K562 (cell line): Measurements from ENCODE around the gene TMOD2. TPM values are rescaled to one million over a fixed set of nuclear protein-coding genes. Genes with fewer than 3 reads are reported as not detected.

Source experiments
- ATAC-seq: fragments of 200-7000 bp; cut with Tn5 transposase; 3 replicates; pipeline ENCODE4 v1.9.1; 2020; ENCODE audit warnings: moderate library complexity
- BruUV-seq: library from RNA; stranded (reverse); fragments of 400-500 nt; replicated peaks from 2 replicates; lab custom pipeline; 2021; lab: Mats Ljungman, UMichigan
- CTCF ChIA-PET: fragments of 300-600 bp; formaldehyde crosslinking; extraction: SDS; loops from one replicate; lab custom pipeline; 2021; ENCODE audit warnings: low intra/inter-chr PET ratio; lab: Yijun Ruan, JAX
- POLR2A ChIA-PET: fragments of 300-600, 350-650 bp; sonication (Branson Sonifier 250); formaldehyde crosslinking; extraction: SDS; loops from one replicate; lab custom pipeline; 2021; ENCODE audit warnings: antibody characterized with exemption, inconsistent platforms; lab: Yijun Ruan, JAX
- DNase-seq, 4 experiments: peaks; one replicate each; pipeline versions ENCODE4 v3.0.0 to v3.0.0-alpha.2; 2011 to 2018; ENCODE audit warnings: low spot score in 3 of 4, mixed read lengths in 3 of 4; ENCODE audit errors: extremely low read depth in 1 of 4
- FAIRE-seq: peaks from 2 replicates; lab custom pipeline; 2011; peaks lifted over from hg19 to GRCh38; lab: Jason Lieb, UNC
- H2AFZ ChIP-seq: 2 replicates; pipeline ENCODE4 v1.6.0; 2011; ENCODE audit warnings: low read depth, low read length, control low read depth, inconsistent platforms
- H3K27ac ChIP-seq: fragments of 200-600 bp; 3 replicates; pipeline ENCODE4 v1.8.0; 2011; ENCODE audit warnings: low read depth, mild to moderate bottlenecking, control low read depth, inconsistent platforms, low read length, moderate library complexity, mixed read lengths; ENCODE audit errors: extremely low read depth
- H3K27me3 ChIP-seq, 2 experiments: fragments of 300-600 bp in 1 of 2; 2 replicates in 1 of 2; 3 replicates in 1 of 2; pipeline versions ENCODE4 v1.6.0 to v1.8.0; 2011; ENCODE audit warnings: inconsistent platforms in 2 of 2, low read length in 2 of 2, mild to moderate bottlenecking in 1 of 2, mixed read lengths in 1 of 2, moderate library complexity in 1 of 2; ENCODE audit not compliant: control insufficient read depth in 2 of 2, insufficient read depth in 2 of 2
- H3K36me3 ChIP-seq: fragments of 300-600 bp; 3 replicates; pipeline ENCODE4 v1.8.0; 2011; ENCODE audit warnings: mild to moderate bottlenecking, low read length, inconsistent platforms; ENCODE audit not compliant: control insufficient read depth, insufficient read depth
- H3K4me1 ChIP-seq, 2 experiments: fragments of 200-600 bp in 1 of 2; replicated peaks in 1 of 2; 2 replicates in 1 of 2; 3 replicates in 1 of 2; pipeline versions ENCODE4 v1.5.1 to v1.8.0; 2011; ENCODE audit warnings: inconsistent platforms in 2 of 2, low read length in 2 of 2, mild to moderate bottlenecking in 1 of 2, mixed read lengths in 1 of 2, moderate library complexity in 1 of 2; ENCODE audit not compliant: control insufficient read depth in 2 of 2, insufficient read depth in 2 of 2
- H3K4me2 ChIP-seq: 2 replicates; pipeline ENCODE4 v1.6.1; 2011; ENCODE audit warnings: low read length, control low read depth, inconsistent platforms, mixed read lengths; ENCODE audit not compliant: insufficient read depth
- H3K4me3 ChIP-seq: fragments of 200-600 bp; sonication (generic), shearing (Covaris generic); 2 replicates; pipeline ENCODE4 v1.5.1; 2016; ENCODE audit warnings: control low read depth, inconsistent platforms
- H3K79me2 ChIP-seq: fragments of 200-600 bp; 3 replicates; pipeline ENCODE4 v1.8.0; 2011; ENCODE audit warnings: low read length, inconsistent platforms; ENCODE audit not compliant: control insufficient read depth, insufficient read depth
- H3K9ac ChIP-seq, 2 experiments: 2 replicates each; pipeline versions ENCODE4 v1.6.0 to v1.6.1; 2011; ENCODE audit warnings: low read depth in 2 of 2, low read length in 2 of 2, control low read depth in 1 of 2, inconsistent platforms in 1 of 2, mild to moderate bottlenecking in 1 of 2, mixed read lengths in 1 of 2; ENCODE audit not compliant: insufficient read depth in 1 of 2
- H3K9me1 ChIP-seq: one replicate; pipeline ENCODE4 v1.6.0; 2011; ENCODE audit warnings: inconsistent platforms, mild to moderate bottlenecking, low read length, moderate library complexity; ENCODE audit not compliant: control insufficient read depth, insufficient read depth
- H3K9me3 ChIP-seq: replicated peaks from 2 replicates; pipeline ENCODE4 v1.5.1; 2011; ENCODE audit warnings: low read depth, low read length, inconsistent platforms; ENCODE audit not compliant: control insufficient read depth, insufficient read depth
- H4K20me1 ChIP-seq: replicated peaks from 2 replicates; pipeline ENCODE4 v1.6.1; 2011; ENCODE audit warnings: low read length, inconsistent platforms, mixed read lengths; ENCODE audit not compliant: control insufficient read depth, insufficient read depth
- ATF1 ChIP-seq, 2 experiments: fragments of 450-650 bp in 1 of 2; IDR thresholded peaks; 2 replicates each; pipeline ENCODE4 v1.6.1; 2016; ENCODE audit warnings: missing compliant biosample characterization in 1 of 2, missing genetic modification characterization in 1 of 2
- EZH2 ChIP-seq: IDR thresholded peaks from 2 replicates; pipeline ENCODE4 v1.6.1; 2012; ENCODE audit warnings: low read depth, mild to moderate bottlenecking, inconsistent platforms, low read length, borderline replicate concordance
- FOXP4 ChIP-seq: sonication (generic); formaldehyde crosslinking; IDR thresholded peaks from 2 replicates; pipeline ENCODE4 v1.8.0; 2022; ENCODE audit warnings: mild to moderate bottlenecking, missing genetic modification reagents, borderline replicate concordance
- KDM1A ChIP-seq, 2 experiments: fragments of 450-650 bp; IDR thresholded peaks; 2 replicates each; pipeline ENCODE4 v1.6.1; 2016; ENCODE audit warnings: mild to moderate bottlenecking in 2 of 2
- PBX2 ChIP-seq, 2 experiments: IDR thresholded peaks in 1 of 2; conservative IDR thresholded peaks in 1 of 2; 2 replicates each; pipeline ENCODE4 v1.6.1; 2016; ENCODE audit warnings: low read depth in 2 of 2, mild to moderate bottlenecking in 1 of 2, missing compliant biosample characterization in 1 of 2, missing genetic modification characterization in 1 of 2, moderate library complexity in 1 of 2
- PKNOX1 ChIP-seq: fragments of 450-650 bp; IDR thresholded peaks from 2 replicates; pipeline ENCODE4 v1.6.1; 2016
- RBFOX2 ChIP-seq: fragments of 200-400 bp; formaldehyde crosslinking; IDR thresholded peaks from 2 replicates; pipeline ENCODE4 v1.6.1; 2017; ENCODE audit warnings: low read depth, mild to moderate bottlenecking, low read length, moderate library complexity
- SMARCE1 ChIP-seq: fragments of 450-650 bp; IDR thresholded peaks from 2 replicates; pipeline ENCODE4 v1.7.1; 2016; ENCODE audit warnings: mild to moderate bottlenecking
- TOE1 ChIP-seq, 2 experiments: fragments of 450-650 bp in 1 of 2; sonication (generic) in 1 of 2; formaldehyde crosslinking in 1 of 2; IDR thresholded peaks; 2 replicates each; pipeline versions ENCODE4 v1.7.1 to v1.8.0; 2016 to 2022; ENCODE audit warnings: borderline replicate concordance in 2 of 2, mild to moderate bottlenecking in 2 of 2, antibody characterized with exemption in 1 of 2, inconsistent platforms in 1 of 2, low read depth in 1 of 2, missing genetic modification reagents in 1 of 2, moderate library complexity in 1 of 2
- ZNF134 ChIP-seq: fragments of 250-450 bp; sonication (Bioruptor Pico); conservative IDR thresholded peaks from 2 replicates; pipeline ENCODE4 v1.4.0; 2020
- WGBS: fragments of 100-300 bp; shearing (Covaris generic); methylation state at CpG from one replicate; pipeline ENCODE4 v1.1.6; 2016; ENCODE audit warnings: low coverage, mixed read lengths; ENCODE audit not compliant: insufficient coverage; ENCODE audit errors: missing lambda C conversion rate; 5-methylcytosine and 5-hydroxymethylcytosine counted together
- in situ Hi-C: fragments of 300-500 bp; cut with MboI; formaldehyde crosslinking; loops from 4 replicates; pipeline ENCODE4 v1.15.0; 2018; ENCODE audit warnings: inconsistent platforms, mixed read lengths
- intact Hi-C: fragments of 100-400 bp; cut with micrococcal nuclease; formaldehyde crosslinking; loops from 2 replicates; pipeline ENCODE4 v1.14.2; 2022
- polyA plus RNA-seq, 8 experiments: library from polyadenylated mRNA; depleted of rRNA in 4 of 8; stranded (reverse) in 5 of 8; unstranded in 3 of 8; fragments of >200 nt; fragmentation: Nextera tagmentation in 2 of 8; fragmentation: Illumina TruSeq in 1 of 8; extraction: Ambion mirVana in 2 of 8; extraction: Trizol in 1 of 8; gene quantifications; 2 replicates each; pipeline versions ENCODE4 v1.2.1 to v1.2.3, GENCODE V29; 2011 to 2014; ENCODE audit warnings: inconsistent platforms in 1 of 8, missing spikeins in 1 of 8
- total RNA-seq, 7 experiments: library from RNA; depleted of rRNA in 6 of 7; stranded (reverse); fragments of >200 nt in 6 of 7; fragmentation: Illumina TruSeq in 2 of 7; extraction: Trizol in 2 of 7; gene quantifications; 2 replicates each; pipeline versions ENCODE4 v1.2.1 to v1.2.3, GENCODE V29; 2011 to 2021; ENCODE audit warnings: low replicate concordance in 1 of 7
- TF ChIP-seq, protein P1 (sequence below): fragments of 250-450 bp; sonication (Bioruptor Pico); IDR thresholded peaks from 2 replicates; pipeline ENCODE4 v1.4.0; 2020

TMOD2 gene
- total and polyA plus RNA-seq, 9 of the 15 experiments (the other 6 are each of a cell fraction or from before 2014, with no cell fraction given): 0.49 to 3.8 (median 3.0) TPM

- in situ Hi-C loops (no loop called here), intact Hi-C loops (loop anchor here (2.0 to 5.0 kb wide), 2 partner anchors 39 to 76 kb away; no protein-coding TSS in a partner anchor)
- DNase-seq: peak; percentile 74 to 84 (median 82)
- no peaks in the 10 kb centered on the region for H3K9me3 ChIP-seq
- FAIRE-seq: peak; percentile 89
- no TSS peak for BruUV-seq
- H2AFZ ChIP-seq: no peak overlapping the region
- no peak overlapping the region for H3K4me3 ChIP-seq
- H3K79me2 ChIP-seq: peaks cover 8% of the 10 kb centered on the region; the same call in 1 of the 3 replicates
- no peak overlapping the region for H3K4me2 ChIP-seq
- no peaks in the 10 kb centered on the region for H3K27me3 ChIP-seq
- no peak overlapping the region for H3K27ac ChIP-seq
- peaks cover 0 to 33% of the 10 kb centered on the region in 2 experiments; a peak in 4 of 5 replicates for H3K4me1 ChIP-seq
- no peaks in the 10 kb centered on the region for H4K20me1 ChIP-seq
- peaks cover 13% of the 10 kb centered on the region; the same call in 2 of the 3 replicates for H3K36me3 ChIP-seq
- H3K9ac ChIP-seq: no peak overlapping the region
- ATAC-seq: peak; percentile 93
- ChIA-PET CTCF (interaction anchor here (0.7 kb wide), 1 partner anchor 77 kb away, joined by 3 read pairs; no protein-coding TSS in a partner anchor), POLR2A (interaction anchor here (1.3 kb wide), 1 partner anchor 10 kb away, joined by 6 read pairs; no protein-coding TSS in a partner anchor)
- WGBS: 3% methylated on average over 5 of the region's 5 CpGs
- H3K9me1 ChIP-seq: no peaks in the 10 kb centered on the region
- TF ChIP-seq PKNOX1 (peak; percentile 88), RBFOX2 (no peak), EZH2 (no peak), ZNF134 (CRISPR knock-in tag) (no peak), TOE1 (IDR thresholded peaks at IDR 0.05; ENCODE audit: borderline replicate concordance) (no peak), TOE1 (CRISPR knock-in tag; IDR thresholded peaks at IDR 0.05; ENCODE audit: borderline replicate concordance, low read depth) (no peak), SMARCE1 (peak; percentile 61; the same call in 1 of the 2 replicates), KDM1A (IDR thresholded peaks at IDR 0.05) (peak in 1 of 2 experiments; percentile 59; a peak in 2 of 4 replicates), FOXP4 (CRISPR knock-in tag) (no peak), PBX2 (CRISPR knock-in tag; IDR thresholded peaks at IDR 0.05; ENCODE audit: low read depth) (no peak), PBX2 (tag; conservative IDR thresholded peaks at IDR 0.05; ENCODE audit: low read depth) (peak; percentile 78), ATF1 (CRISPR knock-in tag; IDR thresholded peaks at IDR 0.05) (no peak), ATF1 (tag; IDR thresholded peaks at IDR 0.05) (0 out of 2 replicates have a peak, but pooled peaks have one; percentile 19)
- TF ChIP-seq, protein P1, sequence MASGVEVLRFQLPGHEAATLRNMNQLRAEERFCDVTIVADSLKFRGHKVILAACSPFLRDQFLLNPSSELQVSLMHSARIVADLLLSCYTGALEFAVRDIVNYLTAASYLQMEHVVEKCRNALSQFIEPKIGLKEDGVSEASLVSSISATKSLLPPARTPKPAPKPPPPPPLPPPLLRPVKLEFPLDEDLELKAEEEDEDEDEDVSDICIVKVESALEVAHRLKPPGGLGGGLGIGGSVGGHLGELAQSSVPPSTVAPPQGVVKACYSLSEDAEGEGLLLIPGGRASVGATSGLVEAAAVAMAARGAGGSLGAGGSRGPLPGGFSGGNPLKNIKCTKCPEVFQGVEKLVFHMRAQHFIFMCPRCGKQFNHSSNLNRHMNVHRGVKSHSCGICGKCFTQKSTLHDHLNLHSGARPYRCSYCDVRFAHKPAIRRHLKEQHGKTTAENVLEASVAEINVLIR: no peak
Observed at GRCh38 chr15:51726302-51727073, 24.9 kb upstream of the TMOD2 start.
